Panc1 (cell line): Measurements from ENCODE around the gene IDNK.

Experiments
- POLR2AphosphoS5 ChIP-seq: IDR thresholded peaks from 2 replicates; pipeline ENCODE4 v1.6.1; 2012; ENCODE audit warnings: mild to moderate bottlenecking, low read depth, low read length, moderate library complexity
- REST ChIP-seq, 2 experiments: IDR thresholded peaks; 2 replicates each; pipeline ENCODE4 v1.6.1; 2011 to 2012; ENCODE audit warnings: low read depth in 2 of 2, control low read depth in 1 of 2, low read length in 1 of 2, mild to moderate bottlenecking in 1 of 2, moderate library complexity in 1 of 2; ENCODE audit not compliant: insufficient read depth in 1 of 2
- TCF7L2 ChIP-seq: IDR thresholded peaks from 2 replicates; pipeline ENCODE4 v1.6.1; 2011; ENCODE audit warnings: mild to moderate bottlenecking, low read depth, low read length, inconsistent platforms
- TF ChIP-seq, protein P1 (sequence below): fragments of 450-650 bp; IDR thresholded peaks from 2 replicates; pipeline ENCODE4 v1.5.1; 2017; ENCODE audit warnings: mild to moderate bottlenecking

DNA sequence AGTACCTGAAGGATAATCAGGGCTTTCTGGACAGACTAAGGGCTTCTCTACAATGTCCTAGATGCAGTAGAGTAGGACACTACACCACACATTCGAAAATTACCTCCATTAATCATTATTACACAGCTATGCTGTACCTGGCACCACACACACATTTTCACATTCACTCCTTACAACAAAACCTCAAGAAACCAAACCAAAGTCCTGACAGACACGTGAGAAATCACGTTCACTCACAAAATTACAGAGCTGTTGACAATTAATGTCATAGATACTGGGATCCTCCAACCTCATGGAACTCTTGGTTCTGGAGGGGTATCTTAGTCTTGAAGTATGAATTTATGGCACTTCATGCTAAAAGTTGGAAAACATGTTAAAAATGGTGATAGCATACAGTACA lies 68.5 kb downstream of the IDNK start:
- TF ChIP-seq, protein P1, sequence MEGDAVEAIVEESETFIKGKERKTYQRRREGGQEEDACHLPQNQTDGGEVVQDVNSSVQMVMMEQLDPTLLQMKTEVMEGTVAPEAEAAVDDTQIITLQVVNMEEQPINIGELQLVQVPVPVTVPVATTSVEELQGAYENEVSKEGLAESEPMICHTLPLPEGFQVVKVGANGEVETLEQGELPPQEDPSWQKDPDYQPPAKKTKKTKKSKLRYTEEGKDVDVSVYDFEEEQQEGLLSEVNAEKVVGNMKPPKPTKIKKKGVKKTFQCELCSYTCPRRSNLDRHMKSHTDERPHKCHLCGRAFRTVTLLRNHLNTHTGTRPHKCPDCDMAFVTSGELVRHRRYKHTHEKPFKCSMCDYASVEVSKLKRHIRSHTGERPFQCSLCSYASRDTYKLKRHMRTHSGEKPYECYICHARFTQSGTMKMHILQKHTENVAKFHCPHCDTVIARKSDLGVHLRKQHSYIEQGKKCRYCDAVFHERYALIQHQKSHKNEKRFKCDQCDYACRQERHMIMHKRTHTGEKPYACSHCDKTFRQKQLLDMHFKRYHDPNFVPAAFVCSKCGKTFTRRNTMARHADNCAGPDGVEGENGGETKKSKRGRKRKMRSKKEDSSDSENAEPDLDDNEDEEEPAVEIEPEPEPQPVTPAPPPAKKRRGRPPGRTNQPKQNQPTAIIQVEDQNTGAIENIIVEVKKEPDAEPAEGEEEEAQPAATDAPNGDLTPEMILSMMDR: no peak
- TF ChIP-seq REST (IDR thresholded peaks at IDR 0.05; ENCODE audit: insufficient read depth in 1 of 2, low read depth in 2 of 2, low read length in 1 of 2) (no peak), POLR2AphosphoS5 (no peak), TCF7L2 (no peak)
